DOHH2 (cell line): ENCODE data around the gene COA7.

Experiments
- CTCF ChIP-seq: fragments of 200-600 bp; sonication (generic); IDR thresholded peaks from one replicate; pipeline ENCODE4 v1.5.1; 2014; ENCODE audit warnings: antibody characterized with exemption, mild to moderate bottlenecking, low read depth, low read length; ENCODE audit not compliant: poor library complexity, severe bottlenecking
- EZH2phosphoT487 ChIP-seq: fragments of 200-600 bp; sonication (generic); IDR thresholded peaks from 2 replicates; pipeline ENCODE4 v1.6.1; 2017; ENCODE audit warnings: borderline replicate concordance, mild to moderate bottlenecking, antibody characterized with exemption, low read length, moderate library complexity, mixed read lengths

GRCh38 chr1:52679498-52679897 is 18.6 kb downstream of the COA7 start:
- TF ChIP-seq CTCF (no peak), EZH2phosphoT487 (no peak)
